GM23338 (cell line): ENCODE measurements around the gene DVL1. TPM values are rescaled to one million over a fixed set of nuclear protein-coding genes. Genes with fewer than 3 reads are reported as not detected.

ENCODE experiments used
- ATAC-seq: fragments of 200-7000 bp; cut with Tn5 transposase; 3 replicates; pipeline ENCODE4 v1.9.1; 2020
- DNase-seq: peaks from one replicate; pipeline ENCODE4 v3.0.0-alpha.2; 2015; ENCODE audit warnings: low spot score
- H2AFZ ChIP-seq: fragments of 200-600 bp; sonication (generic); 2 replicates; pipeline ENCODE4 v1.8.0; 2016; ENCODE audit warnings: antibody characterized with exemption, mild to moderate bottlenecking, moderate library complexity
- H3F3A ChIP-seq: fragments of 200-600 bp; sonication (generic); replicated peaks from 2 replicates; pipeline ENCODE4 v1.8.0; 2017; ENCODE audit warnings: antibody characterized with exemption, mixed run types, low read depth
- H3K27ac ChIP-seq: fragments of 200-600 bp; sonication (generic); 2 replicates; pipeline ENCODE4 v1.6.1; 2016; ENCODE audit warnings: low read depth
- H3K27me3 ChIP-seq: fragments of 200-600 bp; sonication (generic); 2 replicates; pipeline ENCODE4 v1.8.0; 2016; ENCODE audit warnings: mild to moderate bottlenecking, mixed run types, moderate library complexity; ENCODE audit not compliant: insufficient read depth
- H3K36me3 ChIP-seq: fragments of 200-600 bp; sonication (generic); 2 replicates; pipeline ENCODE4 v1.8.0; 2016; ENCODE audit warnings: mild to moderate bottlenecking; ENCODE audit not compliant: insufficient read depth
- H3K4me1 ChIP-seq: fragments of 200-600 bp; sonication (generic); 2 replicates; pipeline ENCODE4 v1.8.0; 2016; ENCODE audit warnings: mild to moderate bottlenecking, moderate library complexity; ENCODE audit not compliant: insufficient read depth
- H3K4me2 ChIP-seq: fragments of 200-600 bp; sonication (generic); 2 replicates; pipeline ENCODE4 v1.7.1; 2017; ENCODE audit warnings: mixed run types
- H3K4me3 ChIP-seq: fragments of 200-600 bp; sonication (generic); 2 replicates; pipeline ENCODE4 v1.6.1; 2016; ENCODE audit warnings: mixed run types
- H3K79me2 ChIP-seq: fragments of 200-600 bp; sonication (generic); replicated peaks from 2 replicates; pipeline ENCODE4 v1.8.0; 2017; ENCODE audit warnings: mild to moderate bottlenecking; ENCODE audit not compliant: insufficient read depth
- H3K9me2 ChIP-seq: fragments of 200-600 bp; sonication (generic); 2 replicates; pipeline ENCODE4 v1.8.0; 2017; ENCODE audit not compliant: insufficient read depth
- H4K20me1 ChIP-seq: fragments of 200-600 bp; sonication (generic); replicated peaks from 2 replicates; pipeline ENCODE4 v1.8.0; 2017; ENCODE audit warnings: mild to moderate bottlenecking; ENCODE audit not compliant: insufficient read depth
- H3K27ac Mint-ChIP-seq: 2 replicates; pipeline ENCODE4 v1.8.0; 2020; ENCODE audit warnings: inconsistent platforms, mild to moderate bottlenecking, moderate library complexity, mixed read lengths
- H3K27me3 Mint-ChIP-seq: 3 replicates; pipeline ENCODE4 v1.8.0; 2022; ENCODE audit warnings: low read depth, mild to moderate bottlenecking, moderate library complexity, mixed read lengths, inconsistent platforms; ENCODE audit not compliant: insufficient read depth, poor library complexity
- H3K36me3 Mint-ChIP-seq: 3 replicates; pipeline ENCODE4 v1.8.0; 2021; ENCODE audit warnings: low read depth, mild to moderate bottlenecking, inconsistent platforms, moderate library complexity, mixed read lengths
- H3K4me1 Mint-ChIP-seq: 3 replicates; pipeline ENCODE4 v1.8.0; 2020; ENCODE audit warnings: mild to moderate bottlenecking, inconsistent platforms, mixed read lengths
- H3K4me3 Mint-ChIP-seq: 3 replicates; pipeline ENCODE4 v1.8.0; 2021; ENCODE audit warnings: moderate library complexity, mild to moderate bottlenecking, inconsistent platforms, mixed read lengths
- H3K9me3 Mint-ChIP-seq: 3 replicates; pipeline ENCODE4 v1.8.0; 2020; ENCODE audit warnings: moderate library complexity, mild to moderate bottlenecking, inconsistent platforms, mixed read lengths
- CREB1 ChIP-seq: fragments of 250-450 bp; sonication (Bioruptor Pico); IDR thresholded peaks from 2 replicates; pipeline ENCODE4 v1.5.0; 2020; ENCODE audit warnings: low read depth, mild to moderate bottlenecking, moderate library complexity
- ETS1 ChIP-seq: IDR thresholded peaks from 2 replicates; pipeline ENCODE4 v1.6.1; 2016; ENCODE audit warnings: antibody characterized with exemption
- EZH2 ChIP-seq: fragments of 200-600 bp; sonication (generic); IDR thresholded peaks from one replicate; pipeline ENCODE4 v1.8.0; 2017; ENCODE audit warnings: antibody characterized with exemption, mild to moderate bottlenecking, low read depth; ENCODE audit not compliant: unreplicated experiment
- EZH2phosphoT487 ChIP-seq: fragments of 200-600 bp; sonication (generic); IDR thresholded peaks from one replicate; pipeline ENCODE4 v1.8.1; 2018; ENCODE audit warnings: antibody characterized with exemption; ENCODE audit not compliant: unreplicated experiment
- JUNB ChIP-seq: IDR thresholded peaks from one replicate; pipeline ENCODE4 v1.6.1; 2016; ENCODE audit warnings: antibody characterized with exemption; ENCODE audit not compliant: unreplicated experiment
- NANOG ChIP-seq: IDR thresholded peaks from 2 replicates; pipeline ENCODE4 v1.6.1; 2016; ENCODE audit warnings: antibody characterized with exemption, borderline replicate concordance
- POLR2AphosphoS5 ChIP-seq: IDR thresholded peaks from 2 replicates; pipeline ENCODE4 v1.6.1; 2016; ENCODE audit warnings: antibody characterized with exemption, low read depth
- REST ChIP-seq: IDR thresholded peaks from one replicate; pipeline ENCODE4 v1.6.1; 2018; ENCODE audit warnings: antibody characterized with exemption; ENCODE audit not compliant: unreplicated experiment
- STAT1 ChIP-seq: IDR thresholded peaks from one replicate; pipeline ENCODE4 v1.6.1; 2016; ENCODE audit warnings: antibody characterized with exemption; ENCODE audit not compliant: unreplicated experiment
- ZNF114 ChIP-seq: fragments of 250-450 bp; sonication (Bioruptor Pico); IDR thresholded peaks from 2 replicates; pipeline ENCODE4 v1.5.0; 2020; ENCODE audit warnings: mild to moderate bottlenecking, moderate library complexity
- ZNF331 ChIP-seq: fragments of 250-450 bp; sonication (Bioruptor Pico); IDR thresholded peaks from 2 replicates; pipeline ENCODE4 v1.5.0; 2020; ENCODE audit warnings: low read depth, mild to moderate bottlenecking, moderate library complexity
- ZNF462 ChIP-seq: fragments of 250-450 bp; sonication (Bioruptor Pico); IDR thresholded peaks from 2 replicates; pipeline ENCODE4 v1.5.0; 2020; ENCODE audit warnings: mild to moderate bottlenecking, moderate library complexity
- polyA plus RNA-seq: library from polyadenylated mRNA; unstranded; fragments of >200 nt; fragmentation: Nextera tagmentation; extraction: Ambion mirVana; gene quantifications from 2 replicates; pipeline ENCODE4 v1.2.1, GENCODE V29; 2016
- total RNA-seq: library from RNA; depleted of rRNA; stranded (reverse); fragments of >200 nt; shearing (Covaris generic); gene quantifications from 2 replicates; pipeline ENCODE4 v1.2.3, GENCODE V29; 2014
- TF ChIP-seq, protein P1 (sequence below), 2 experiments: fragments of 200-600 bp in 1 of 2; sonication (generic) in 1 of 2; conservative IDR thresholded peaks; 2 replicates each; pipeline versions ENCODE4 v1.5.1 to v1.6.1; 2016 to 2017; ENCODE audit warnings: antibody characterized with exemption in 2 of 2, low read depth in 2 of 2, mild to moderate bottlenecking in 2 of 2, moderate library complexity in 1 of 2

The DVL1 gene
- total and polyA plus RNA-seq, 2 experiments from 2014 or later, result 13.5 to 69.7 TPM

DNA sequence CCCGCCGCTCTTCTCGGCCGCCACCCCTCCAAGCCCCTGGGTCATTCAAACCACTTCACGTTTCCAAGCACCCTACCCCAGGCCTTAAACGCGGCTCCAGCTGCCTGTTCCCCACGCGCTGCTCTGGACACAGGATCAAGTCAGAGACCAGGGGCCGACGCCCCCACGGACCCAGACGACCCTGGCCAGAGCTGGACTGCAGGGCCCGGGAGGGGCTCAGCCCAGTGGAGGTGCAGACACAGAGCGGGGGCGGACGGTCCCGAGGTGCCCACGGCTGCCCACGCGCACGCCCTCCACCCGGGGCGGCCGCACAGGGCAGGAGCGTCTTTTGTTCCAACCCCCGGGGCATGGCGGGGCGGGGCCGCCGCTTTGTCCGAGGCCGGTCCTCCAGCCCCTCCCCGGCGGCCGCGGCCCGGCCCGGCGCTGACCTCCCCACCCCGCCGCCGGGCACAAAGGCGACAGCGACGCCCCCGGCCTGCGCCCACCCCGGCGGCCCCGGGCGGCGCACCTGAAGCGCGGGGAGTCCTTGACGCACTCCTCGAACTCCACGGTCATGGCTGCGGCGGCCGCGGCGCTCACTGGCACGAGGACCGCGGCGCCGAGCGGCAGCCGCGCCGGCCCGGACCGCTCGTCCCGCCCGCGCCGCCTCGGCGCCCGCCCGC is 41.8 kb downstream of the DVL1 start:
- Mint-ChIP-seq H3K4me1 (peaks cover 20% of the 10 kb centered on the region; the same call in 2 of the 3 replicates), H3K4me3 (peak overlapping the region; percentile 80), H3K27me3 (peaks cover 20% of the 10 kb centered on the region), H3K36me3 (peaks cover 6% of the 10 kb centered on the region), H3K9me3 (no peaks in the 10 kb centered on the region), H3K27ac (no peak overlapping the region)
- Histone ChIP-seq H2AFZ (no peak overlapping the region), H3K4me1 (peaks cover 7% of the 10 kb centered on the region; the same call in 1 of the 2 replicates), H3K79me2 (peaks cover 5% of the 10 kb centered on the region; the same call in 1 of the 2 replicates), H3K4me2 (peak overlapping the region; percentile 87), H3K27me3 (no peaks in the 10 kb centered on the region), H3K4me3 (peak overlapping the region; percentile 90), H3K27ac (no peak overlapping the region), H3F3A (peaks cover 8% of the 10 kb centered on the region; the same call in 1 of the 2 replicates), H4K20me1 (no peaks in the 10 kb centered on the region; the same call in 1 of the 2 replicates), H3K9me2 (no peaks in the 10 kb centered on the region), H3K36me3 (no peaks in the 10 kb centered on the region)
- ATAC-seq (no peak), DNase-seq (no peak)
- no peak for TF ChIP-seq REST
- TF ChIP-seq ZNF114, result no peak
- TF ChIP-seq, protein P1, sequence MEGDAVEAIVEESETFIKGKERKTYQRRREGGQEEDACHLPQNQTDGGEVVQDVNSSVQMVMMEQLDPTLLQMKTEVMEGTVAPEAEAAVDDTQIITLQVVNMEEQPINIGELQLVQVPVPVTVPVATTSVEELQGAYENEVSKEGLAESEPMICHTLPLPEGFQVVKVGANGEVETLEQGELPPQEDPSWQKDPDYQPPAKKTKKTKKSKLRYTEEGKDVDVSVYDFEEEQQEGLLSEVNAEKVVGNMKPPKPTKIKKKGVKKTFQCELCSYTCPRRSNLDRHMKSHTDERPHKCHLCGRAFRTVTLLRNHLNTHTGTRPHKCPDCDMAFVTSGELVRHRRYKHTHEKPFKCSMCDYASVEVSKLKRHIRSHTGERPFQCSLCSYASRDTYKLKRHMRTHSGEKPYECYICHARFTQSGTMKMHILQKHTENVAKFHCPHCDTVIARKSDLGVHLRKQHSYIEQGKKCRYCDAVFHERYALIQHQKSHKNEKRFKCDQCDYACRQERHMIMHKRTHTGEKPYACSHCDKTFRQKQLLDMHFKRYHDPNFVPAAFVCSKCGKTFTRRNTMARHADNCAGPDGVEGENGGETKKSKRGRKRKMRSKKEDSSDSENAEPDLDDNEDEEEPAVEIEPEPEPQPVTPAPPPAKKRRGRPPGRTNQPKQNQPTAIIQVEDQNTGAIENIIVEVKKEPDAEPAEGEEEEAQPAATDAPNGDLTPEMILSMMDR (conservative IDR thresholded peaks at IDR 0.05; ENCODE audit: low read depth in 2 of 2), result no peak
- TF ChIP-seq JUNB, result no peak
- no peak for TF ChIP-seq EZH2
- no peak for TF ChIP-seq EZH2phosphoT487
- no peak for TF ChIP-seq STAT1
- no peak for TF ChIP-seq NANOG
- no peak for TF ChIP-seq ZNF462 (CRISPR knock-in tag)
- TF ChIP-seq POLR2AphosphoS5, result no peak
- TF ChIP-seq CREB1, result no peak
- TF ChIP-seq ZNF331 (CRISPR knock-in tag), result no peak
- TF ChIP-seq ETS1, result no peak
